GM10248 (cell line): ENCODE measurements around the gene TRIM9.

Source experiments
- CTCF ChIA-PET: fragments of 300-600 bp; sonication (Branson Sonifier 250); formaldehyde crosslinking; extraction: SDS; loops from one replicate; lab custom pipeline; 2021; ENCODE audit warnings: antibody characterized with exemption; lab: Yijun Ruan, JAX
- POLR2A ChIA-PET: fragments of 350-650 bp; sonication (Branson Sonifier 250); formaldehyde crosslinking; extraction: SDS; loops from one replicate; lab custom pipeline; 2020; ENCODE audit warnings: antibody characterized with exemption; lab: Yijun Ruan, JAX
- DNase-seq: peaks from one replicate; pipeline ENCODE4 v3.0.0; 2012; ENCODE audit errors: extremely low spot score
- TF ChIP-seq, protein P1 (sequence below): IDR thresholded peaks from 2 replicates; pipeline ENCODE4 v1.5.1; 2012; ENCODE audit warnings: mild to moderate bottlenecking, low read depth; ENCODE audit errors: extremely low read depth, missing control alignments, control extremely low read depth

Gene TRIM9

DNA sequence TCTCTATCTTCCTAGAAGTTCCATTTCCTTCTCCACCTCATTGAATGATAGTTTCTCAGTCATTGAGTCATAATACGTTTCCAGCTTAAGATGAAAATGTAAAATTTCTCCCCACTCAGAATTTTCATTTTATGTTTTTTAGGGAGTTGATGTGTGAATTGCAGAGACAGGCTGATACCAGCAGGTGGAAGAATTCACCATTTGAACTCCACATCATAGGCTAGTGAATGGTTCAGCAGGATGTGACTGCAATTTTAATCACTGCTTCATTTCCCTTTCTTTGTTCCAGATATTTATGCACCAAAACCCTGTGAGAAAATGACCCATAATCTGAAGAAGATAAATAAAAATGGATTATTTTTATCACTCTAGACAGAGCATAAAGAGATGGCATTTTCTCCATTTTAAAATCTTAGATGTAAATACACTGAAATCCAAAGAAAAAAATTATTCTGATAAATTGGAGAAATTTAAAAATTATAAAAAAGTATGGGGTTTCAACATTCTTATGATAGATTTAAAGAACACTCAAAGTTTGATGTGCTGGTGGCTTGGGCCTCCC lies 140.0 kb downstream of the TRIM9 start:
- peak; percentile 44 for DNase-seq
- CTCF ChIA-PET: interaction anchor here (0.8 to 3.0 kb wide), 4 partner anchors 8 to 12 kb away, joined by 3 to 10 read pairs (median 3); partner anchors contain the start of gene PYGL
- TF ChIP-seq, protein P1, sequence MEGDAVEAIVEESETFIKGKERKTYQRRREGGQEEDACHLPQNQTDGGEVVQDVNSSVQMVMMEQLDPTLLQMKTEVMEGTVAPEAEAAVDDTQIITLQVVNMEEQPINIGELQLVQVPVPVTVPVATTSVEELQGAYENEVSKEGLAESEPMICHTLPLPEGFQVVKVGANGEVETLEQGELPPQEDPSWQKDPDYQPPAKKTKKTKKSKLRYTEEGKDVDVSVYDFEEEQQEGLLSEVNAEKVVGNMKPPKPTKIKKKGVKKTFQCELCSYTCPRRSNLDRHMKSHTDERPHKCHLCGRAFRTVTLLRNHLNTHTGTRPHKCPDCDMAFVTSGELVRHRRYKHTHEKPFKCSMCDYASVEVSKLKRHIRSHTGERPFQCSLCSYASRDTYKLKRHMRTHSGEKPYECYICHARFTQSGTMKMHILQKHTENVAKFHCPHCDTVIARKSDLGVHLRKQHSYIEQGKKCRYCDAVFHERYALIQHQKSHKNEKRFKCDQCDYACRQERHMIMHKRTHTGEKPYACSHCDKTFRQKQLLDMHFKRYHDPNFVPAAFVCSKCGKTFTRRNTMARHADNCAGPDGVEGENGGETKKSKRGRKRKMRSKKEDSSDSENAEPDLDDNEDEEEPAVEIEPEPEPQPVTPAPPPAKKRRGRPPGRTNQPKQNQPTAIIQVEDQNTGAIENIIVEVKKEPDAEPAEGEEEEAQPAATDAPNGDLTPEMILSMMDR: peak; percentile 51
- POLR2A ChIA-PET: no interaction called here

DNA sequence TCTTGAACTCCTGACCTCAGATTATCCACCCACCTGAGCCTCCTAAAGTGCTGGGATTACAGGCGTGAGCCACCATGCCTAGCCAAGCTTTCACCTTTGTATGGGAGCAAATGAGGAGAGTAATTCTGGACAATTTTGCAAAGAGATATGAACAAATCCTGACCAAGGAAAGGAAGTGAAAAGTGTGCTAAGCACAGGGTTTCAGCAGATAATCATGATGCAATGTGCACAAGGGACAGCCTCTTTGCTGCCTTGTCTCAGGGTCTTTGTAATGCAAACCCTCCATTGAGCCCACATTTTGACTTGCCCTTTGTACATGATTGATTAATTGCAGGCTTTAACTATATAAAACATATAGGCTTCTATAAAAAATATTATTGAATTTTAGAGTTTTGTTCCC lies 141.4 kb downstream of the TRIM9 start:
- ChIA-PET CTCF (interaction anchor here (3.0 kb wide), 1 partner anchor 9 kb away, joined by 10 read pairs; no protein-coding TSS in a partner anchor), POLR2A (no interaction called here)
- DNase-seq: no peak
- TF ChIP-seq, protein P1: no peak

DNA sequence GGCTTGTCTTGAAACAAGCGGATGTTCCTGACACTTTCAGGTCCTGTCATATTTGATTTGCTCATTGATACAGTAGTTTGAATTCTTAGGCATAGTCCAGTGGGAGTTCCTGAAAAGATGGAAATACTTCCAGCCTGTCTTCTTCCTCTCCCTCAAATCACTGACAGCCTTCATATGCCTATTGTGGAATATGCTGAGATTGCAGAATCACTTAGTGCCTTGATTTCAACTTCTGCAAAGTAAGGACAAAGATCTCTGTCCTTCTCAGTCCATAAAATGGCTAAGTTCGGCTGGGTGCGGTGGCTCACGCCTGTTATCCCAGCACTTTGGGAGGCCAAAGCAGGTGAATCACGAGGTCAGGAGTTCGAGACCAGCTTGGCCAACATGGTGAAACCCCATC lies 143.9 kb downstream of the TRIM9 start:
- TF ChIP-seq, protein P1: no peak
- no peak for DNase-seq
- CTCF ChIA-PET: no interaction called here
- POLR2A ChIA-PET: no interaction called here

DNA sequence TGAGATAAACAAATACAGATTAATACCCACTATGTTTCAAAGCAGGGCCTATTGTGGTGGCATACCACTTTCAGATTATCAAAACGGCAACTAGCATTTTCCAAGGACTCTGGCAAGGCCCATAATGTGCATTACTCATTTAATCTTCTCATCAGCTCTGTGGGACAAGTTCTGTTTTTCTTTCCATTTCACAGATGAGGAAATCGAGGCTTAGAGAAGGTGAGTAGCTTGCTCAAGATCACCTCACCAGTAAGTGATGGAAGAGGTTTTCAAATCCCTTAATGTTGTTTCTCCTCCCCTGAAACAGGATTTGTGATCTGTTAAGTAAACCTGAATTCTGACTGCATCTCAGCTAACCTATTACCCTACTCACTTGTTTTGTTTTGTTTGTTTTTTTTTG lies 146.7 kb downstream of the TRIM9 start:
- no peak for DNase-seq
- ChIA-PET CTCF (no interaction called here), POLR2A (no interaction called here)
- TF ChIP-seq, protein P1: no peak

DNA sequence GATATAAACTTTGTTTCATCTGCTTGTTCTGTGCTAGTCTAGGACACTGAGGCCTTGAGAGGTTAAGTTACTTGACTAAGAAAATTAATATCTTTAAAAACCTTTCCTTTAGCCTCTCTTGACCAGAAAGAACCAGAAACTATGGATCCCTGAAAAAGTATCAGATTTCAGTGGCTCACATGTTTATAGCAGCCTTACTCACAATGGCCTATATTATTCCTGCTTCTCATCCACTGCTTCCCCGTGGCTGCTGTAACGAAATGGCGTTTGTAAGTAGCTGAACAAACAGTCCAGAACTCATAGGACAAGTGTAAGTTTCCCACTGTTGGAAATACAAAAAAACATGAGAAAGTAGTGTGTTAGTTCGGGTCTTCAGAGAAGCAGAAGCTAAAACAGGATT lies 147.5 kb downstream of the TRIM9 start:
- CTCF ChIA-PET: no interaction called here
- DNase-seq: no peak
- POLR2A ChIA-PET: no interaction called here
- TF ChIP-seq, protein P1: no peak

DNA sequence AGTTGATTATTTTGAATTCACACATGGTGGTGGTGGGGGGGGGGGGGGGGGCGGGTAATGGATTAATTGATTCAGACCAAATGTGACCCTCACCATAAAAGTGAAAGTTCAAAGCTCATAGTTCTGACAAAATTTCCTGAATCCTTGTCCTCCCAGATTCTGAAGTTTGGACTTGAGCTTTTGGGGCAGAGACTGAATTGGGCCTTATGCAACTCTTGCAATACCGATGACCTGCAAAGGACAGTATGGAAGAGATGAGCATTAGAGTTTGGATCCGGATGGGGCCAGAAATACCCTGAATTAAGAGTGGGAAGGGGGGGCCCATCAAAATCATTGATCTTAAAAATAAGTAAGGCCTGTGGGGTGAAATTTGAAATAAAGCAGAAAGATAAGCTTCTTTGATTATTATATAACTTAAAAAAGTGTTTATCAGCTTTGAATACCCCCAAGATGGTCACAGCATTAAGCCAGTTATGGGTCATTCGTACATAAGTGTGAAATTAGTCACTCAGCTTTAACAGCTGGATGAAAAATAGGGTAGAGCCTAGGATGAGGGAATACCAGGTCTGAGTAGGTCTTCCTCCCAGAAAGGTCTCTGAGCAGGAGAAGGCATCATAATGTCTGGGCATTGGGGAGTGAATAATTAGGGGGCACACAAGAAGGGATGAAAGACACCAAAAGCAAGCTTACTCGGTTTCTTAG lies 148.5 kb downstream of the TRIM9 start:
- CTCF ChIA-PET: interaction anchor here (0.7 to 1.3 kb wide), 2 partner anchors 21 to 42 kb away, joined by 3 to 4 read pairs; no protein-coding TSS in a partner anchor
- POLR2A ChIA-PET: no interaction called here
- DNase-seq: no peak
- TF ChIP-seq, protein P1: no peak
